ENCODE measurements around the gene FOXC2. TPM values are rescaled to one million over a fixed set of nuclear protein-coding genes. Genes with fewer than 3 reads are reported as not detected.
A peak's percentile ranks its signal among the peaks of the same experiment; 100 is the strongest.
"Not testable (repeated sequence)": the region's sequence is repeated elsewhere in the genome, so short reads cannot be mapped to it uniquely, and the experiment has no call there.

Gene FOXC2
- total and polyA plus RNA-seq, 2 experiments from 2014 or later = 2.4 to 3.7 TPM

DNA sequence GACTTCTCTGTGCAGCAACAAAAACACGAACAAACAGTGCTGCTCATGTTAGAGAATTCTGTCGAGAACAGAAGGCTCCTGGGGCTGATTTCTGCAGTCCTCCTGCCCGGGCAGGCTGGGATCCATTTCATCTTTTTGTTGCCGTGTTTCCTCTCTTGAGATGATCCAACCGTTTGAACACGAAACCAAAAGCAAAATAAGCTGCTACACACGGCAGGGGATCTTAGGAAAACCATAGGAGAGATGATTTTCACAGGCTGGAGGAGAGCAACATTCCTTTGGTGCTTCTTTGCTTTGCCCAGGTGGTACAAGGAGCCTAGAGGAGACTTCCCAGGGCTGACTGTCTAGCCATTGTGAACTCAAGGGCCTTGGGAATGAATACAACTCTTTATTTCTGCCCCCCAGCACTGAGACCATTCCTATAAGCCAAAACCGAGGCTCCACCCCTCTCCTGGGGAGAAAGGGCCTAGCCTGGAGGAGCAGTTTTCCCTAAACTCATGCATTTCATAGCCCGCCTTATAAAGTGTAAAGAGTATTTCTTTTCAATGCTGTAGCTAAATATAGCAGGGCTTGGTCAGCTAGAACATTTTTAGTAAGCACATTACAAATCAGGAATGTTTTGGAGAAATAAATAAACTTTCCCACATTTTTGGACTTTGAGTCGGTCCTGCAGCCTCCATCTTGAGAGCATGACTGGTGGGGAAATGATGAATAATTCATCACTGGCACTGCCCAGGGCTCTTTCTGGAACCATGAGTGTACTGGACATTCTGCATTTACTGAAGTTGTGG is 19.4 kb downstream of the FOXC2 start:
- Histone ChIP-seq H3K9me3 (ENCODE audit: low read depth) (no peaks in the 10 kb centered on the region), H3K27me3 (peaks cover 27% of the 10 kb centered on the region), H3K4me3 (no peak overlapping the region), H3K36me3 (no peaks in the 10 kb centered on the region), H3K27ac (no peak overlapping the region), H3K4me1 (ENCODE audit: low read depth) (no peaks in the 10 kb centered on the region)
- DNase-seq (ENCODE audit: low read depth in 1 of 2, low spot score in 1 of 2) = no peak
- TF ChIP-seq, protein P1, sequence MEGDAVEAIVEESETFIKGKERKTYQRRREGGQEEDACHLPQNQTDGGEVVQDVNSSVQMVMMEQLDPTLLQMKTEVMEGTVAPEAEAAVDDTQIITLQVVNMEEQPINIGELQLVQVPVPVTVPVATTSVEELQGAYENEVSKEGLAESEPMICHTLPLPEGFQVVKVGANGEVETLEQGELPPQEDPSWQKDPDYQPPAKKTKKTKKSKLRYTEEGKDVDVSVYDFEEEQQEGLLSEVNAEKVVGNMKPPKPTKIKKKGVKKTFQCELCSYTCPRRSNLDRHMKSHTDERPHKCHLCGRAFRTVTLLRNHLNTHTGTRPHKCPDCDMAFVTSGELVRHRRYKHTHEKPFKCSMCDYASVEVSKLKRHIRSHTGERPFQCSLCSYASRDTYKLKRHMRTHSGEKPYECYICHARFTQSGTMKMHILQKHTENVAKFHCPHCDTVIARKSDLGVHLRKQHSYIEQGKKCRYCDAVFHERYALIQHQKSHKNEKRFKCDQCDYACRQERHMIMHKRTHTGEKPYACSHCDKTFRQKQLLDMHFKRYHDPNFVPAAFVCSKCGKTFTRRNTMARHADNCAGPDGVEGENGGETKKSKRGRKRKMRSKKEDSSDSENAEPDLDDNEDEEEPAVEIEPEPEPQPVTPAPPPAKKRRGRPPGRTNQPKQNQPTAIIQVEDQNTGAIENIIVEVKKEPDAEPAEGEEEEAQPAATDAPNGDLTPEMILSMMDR (IDR thresholded peaks at IDR 0.05; ENCODE audit: low read depth, low read length) = no peak

DNA sequence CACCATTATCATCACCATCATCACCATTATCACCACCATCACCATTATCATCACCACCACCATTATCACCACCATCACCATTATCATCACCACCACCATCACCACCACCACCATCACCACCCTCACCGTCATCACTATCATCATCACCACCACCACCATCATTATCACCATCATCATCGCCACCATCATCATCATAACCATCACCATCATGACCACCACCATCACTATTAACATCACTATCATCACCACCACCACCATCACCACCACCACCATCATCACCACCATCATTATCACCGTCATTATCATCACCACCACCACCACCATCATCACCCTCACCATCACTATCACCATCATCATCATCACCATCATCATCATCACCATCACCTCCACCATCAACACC is 20.9 kb downstream of the FOXC2 start:
- Histone ChIP-seq H3K27ac (no peak overlapping the region), H3K27me3 (peaks cover 12% of the 10 kb centered on the region)

DNA sequence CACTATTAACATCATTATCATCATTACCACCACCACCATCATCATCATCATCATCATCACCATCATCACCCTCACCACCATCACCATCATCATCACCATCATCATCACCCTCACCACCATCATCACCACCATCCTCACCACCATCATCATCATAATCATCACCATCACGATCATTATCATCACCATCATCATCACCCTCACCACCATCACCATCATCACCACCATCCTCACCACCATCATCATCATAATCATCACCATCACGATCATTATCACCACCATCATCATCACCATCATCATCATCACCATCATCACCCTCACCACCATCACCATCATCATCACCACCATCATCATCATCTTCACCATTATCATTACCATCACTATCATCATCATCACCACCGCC is 21.3 kb downstream of the FOXC2 start:
- not testable (repeated sequence) for DNase-seq (ENCODE audit: low read depth in 1 of 2, low spot score in 1 of 2); H3K27ac ChIP-seq; H3K27me3 ChIP-seq; H3K36me3 ChIP-seq; H3K9me3 ChIP-seq (ENCODE audit: low read depth); H3K4me3 ChIP-seq; H3K4me1 ChIP-seq (ENCODE audit: low read depth)

More for the DNA sequence above, 20.9 kb downstream of the FOXC2 start:
- TF ChIP-seq, protein P1 (IDR thresholded peaks at IDR 0.05; ENCODE audit: low read depth, low read length) = no peak
- Histone ChIP-seq H3K4me3 (no peak overlapping the region), H3K36me3 (no peaks in the 10 kb centered on the region), H3K4me1 (ENCODE audit: low read depth) (no peaks in the 10 kb centered on the region), H3K9me3 (ENCODE audit: low read depth) (no peaks in the 10 kb centered on the region)
- no peak for DNase-seq (ENCODE audit: low read depth in 1 of 2, low spot score in 1 of 2)

DNA sequence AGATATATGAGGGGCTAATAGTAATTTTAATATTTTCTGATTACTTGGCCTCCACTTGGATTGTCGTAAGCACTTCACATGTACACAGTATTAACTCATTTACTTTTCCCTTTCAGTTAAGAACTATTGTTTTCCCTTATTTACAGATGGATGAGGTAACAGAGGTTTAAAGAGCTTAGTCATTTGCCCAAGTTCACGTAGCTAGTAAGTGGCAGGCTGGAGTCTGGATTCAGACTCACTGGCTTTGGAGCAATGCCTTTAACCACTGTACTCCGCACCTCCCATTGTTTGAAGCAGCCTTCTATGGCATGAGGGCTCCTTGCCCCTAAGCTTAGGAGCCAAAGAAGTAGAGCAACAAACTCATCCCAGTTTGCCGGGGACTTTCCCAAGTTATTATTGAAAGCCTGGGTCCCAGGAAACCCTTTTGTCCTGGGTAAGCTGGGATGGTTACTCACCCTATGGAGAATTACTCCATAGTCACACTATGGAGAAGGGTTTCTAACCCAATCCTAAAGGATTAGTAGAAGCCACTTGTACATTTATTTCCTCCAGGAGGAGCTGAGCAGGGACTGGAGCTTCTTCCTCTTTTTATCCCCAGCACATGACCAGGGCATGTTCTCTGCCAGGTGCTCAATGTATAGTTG is 24.0 kb downstream of the FOXC2 start:
- TF ChIP-seq, protein P1 (IDR thresholded peaks at IDR 0.05; ENCODE audit: low read depth, low read length) = no peak
- H3K9me3 ChIP-seq (ENCODE audit: low read depth) = no peaks in the 10 kb centered on the region
- no peak overlapping the region for H3K27ac ChIP-seq
- no peaks in the 10 kb centered on the region for H3K4me1 ChIP-seq (ENCODE audit: low read depth)
- no peak overlapping the region for H3K4me3 ChIP-seq
- DNase-seq (ENCODE audit: low read depth in 1 of 2, low spot score in 1 of 2) = peak in 1 of 2 donors; percentile 69
- no peaks in the 10 kb centered on the region for H3K36me3 ChIP-seq
- peaks cover 11% of the 10 kb centered on the region for H3K27me3 ChIP-seq

DNA sequence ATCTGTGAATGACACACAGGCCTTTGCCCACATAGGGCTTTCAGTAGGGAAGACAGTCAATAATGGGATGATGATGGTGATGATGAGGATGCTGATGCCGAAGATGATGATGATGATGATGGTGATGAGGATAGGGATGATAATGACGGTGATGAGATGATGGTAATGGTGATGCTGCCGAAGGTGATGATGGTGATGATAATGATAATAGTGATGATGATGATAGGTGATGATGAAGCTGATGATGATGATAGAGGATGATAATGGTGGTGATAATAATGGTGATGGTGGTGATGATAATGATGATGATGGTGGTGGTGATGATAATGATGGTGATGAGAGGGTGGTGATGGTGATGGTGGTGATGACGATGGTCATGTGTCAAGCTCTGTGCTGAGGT is 24.6 kb downstream of the FOXC2 start:
- TF ChIP-seq, protein P1 (IDR thresholded peaks at IDR 0.05; ENCODE audit: low read depth, low read length) = no peak
- peaks cover 11% of the 10 kb centered on the region for H3K27me3 ChIP-seq
- no peaks in the 10 kb centered on the region for H3K9me3 ChIP-seq (ENCODE audit: low read depth)
- H3K4me1 ChIP-seq (ENCODE audit: low read depth) = no peaks in the 10 kb centered on the region
- no peaks in the 10 kb centered on the region for H3K36me3 ChIP-seq
- no peak overlapping the region for H3K4me3 ChIP-seq
- DNase-seq (ENCODE audit: low read depth in 1 of 2, low spot score in 1 of 2) = no peak
- H3K27ac ChIP-seq = no peak overlapping the region

All from cardiac muscle cell (in vitro differentiated cells and primary cell).